GOT3 (cell line): ENCODE results near the gene PTPRCAP.
"Not testable (repeated sequence)": the region's sequence is repeated elsewhere in the genome, so short reads cannot be mapped to it uniquely, and the experiment has no call there.

ENCODE experiments used
- DNase-seq: peaks from one replicate; lab custom pipeline; 2025; ENCODE audit warnings: mixed read lengths; lab: John Stamatoyannopoulos, UW

Gene PTPRCAP

GRCh38 chr11:67440229-67441097 is 3.0 kb upstream of the PTPRCAP start:
- no peak for DNase-seq

- no peak for DNase-seq
Measured at GRCh38 chr11:67439321-67440228, 2.1 kb upstream of the PTPRCAP start.

- no peak for DNase-seq
Measured at GRCh38 chr11:67438158-67438902, 848 bp upstream of the PTPRCAP start.

GRCh38 chr11:67437809-67438157 is 301 bp upstream of the PTPRCAP start:
- no peak for DNase-seq

GRCh38 chr11:67436459-67437081 is 912 bp downstream of the PTPRCAP start:
- DNase-seq, result no peak

GRCh38 chr11:67435727-67436458 is 1.6 kb downstream of the PTPRCAP start:
- DNase-seq, result no peak

GRCh38 chr11:67435031-67435726 is 2.3 kb downstream of the PTPRCAP start:
- DNase-seq, result no peak

GRCh38 chr11:67434395-67434881 is 3.0 kb downstream of the PTPRCAP start:
- no peak for DNase-seq

- DNase-seq, result no peak
Measured at GRCh38 chr11:67433536-67434394, 3.7 kb downstream of the PTPRCAP start.

GRCh38 chr11:67432655-67433349 is 4.7 kb downstream of the PTPRCAP start:
- DNase-seq, result no peak

GRCh38 chr11:67431346-67432249 is 5.9 kb downstream of the PTPRCAP start:
- DNase-seq, result no peak

- no peak for DNase-seq
Measured at GRCh38 chr11:67429722-67430121, 7.8 kb downstream of the PTPRCAP start.

GRCh38 chr11:67429038-67429668 is 8.3 kb downstream of the PTPRCAP start:
- no peak for DNase-seq

GRCh38 chr11:67428052-67429001 is 9.2 kb downstream of the PTPRCAP start, which contains the start of gene RPS6KB2:
TSS of gene RPS6KB2 (plus strand) at chr11:67428494. CDS start at chr11:67428546, 52 bp downstream.
- peak; percentile 89 for DNase-seq

GRCh38 chr11:67427364-67427859 is 10.1 kb downstream of the PTPRCAP start:
- DNase-seq, result not testable (repeated sequence)
